Stimulated activated naive CD8-positive, alpha-beta T cell treated with anti-CD3 and anti-CD28 coated beads, Interleukin-15, amount 100 ng/mL, for 72 hours (primary cell): ENCODE results near the gene DNAAF9.

Experiments used
- ATAC-seq: fragments of 150-1000 bp; cut with Tn5 transposase; 2 replicates; pipeline ENCODE4 v1.10.0; 2021; ENCODE audit warnings: mild to moderate bottlenecking, moderate library complexity
- DNase-seq, 2 donors: peaks; one replicate each; pipeline ENCODE4 v3.0.0; 2021 to 2022
- H3K27ac Mint-ChIP-seq, 2 donors: one replicate each; pipeline ENCODE4 v1.8.0; 2022; ENCODE audit warnings: mild to moderate bottlenecking in 2 of 2, mixed read lengths in 2 of 2, moderate library complexity in 2 of 2
- H3K27me3 Mint-ChIP-seq: one replicate; pipeline ENCODE4 v1.8.0; 2022; ENCODE audit warnings: mixed read lengths
- H3K4me1 Mint-ChIP-seq: one replicate; pipeline ENCODE4 v1.8.0; 2022; ENCODE audit warnings: mild to moderate bottlenecking, mixed read lengths
- H3K4me3 Mint-ChIP-seq, 2 donors: one replicate each; pipeline ENCODE4 v1.8.0; 2022; ENCODE audit warnings: mild to moderate bottlenecking in 2 of 2, mixed read lengths in 2 of 2, moderate library complexity in 1 of 2
- H3K9me3 Mint-ChIP-seq, 2 donors: one replicate each; pipeline ENCODE4 v1.8.0; 2022; ENCODE audit warnings: mixed read lengths in 2 of 2

DNAAF9 gene

DNA sequence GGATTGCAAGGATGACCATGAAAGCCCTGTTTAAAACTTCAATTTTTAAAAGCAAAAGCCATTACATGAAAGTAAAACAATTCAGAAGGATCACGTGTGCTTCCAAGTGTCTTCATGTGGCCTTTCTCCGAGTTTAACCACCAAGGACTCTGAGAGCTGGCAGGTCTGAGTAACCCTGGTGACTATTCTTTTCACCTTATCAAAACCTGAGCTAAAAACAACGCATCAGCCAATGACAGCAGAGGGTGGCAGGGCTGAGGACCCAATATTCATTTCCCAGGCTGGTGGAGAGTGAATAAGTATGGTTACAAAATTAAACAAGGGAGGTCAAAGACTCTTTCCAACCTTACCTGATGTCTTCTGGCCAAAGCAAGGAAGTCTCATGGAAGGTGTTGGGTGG lies 46.7 kb downstream of the DNAAF9 start:
- H3K4me1 Mint-ChIP-seq: no peaks in the 10 kb centered on the region
- no peak overlapping the region for H3K4me3 Mint-ChIP-seq
- ATAC-seq (no peak), DNase-seq (no peak)
- H3K27me3 Mint-ChIP-seq: no peaks in the 10 kb centered on the region
- H3K9me3 Mint-ChIP-seq: no peaks in the 10 kb centered on the region
- peak overlapping the region in 1 of 2 donors; percentile 11 for H3K27ac Mint-ChIP-seq

DNA sequence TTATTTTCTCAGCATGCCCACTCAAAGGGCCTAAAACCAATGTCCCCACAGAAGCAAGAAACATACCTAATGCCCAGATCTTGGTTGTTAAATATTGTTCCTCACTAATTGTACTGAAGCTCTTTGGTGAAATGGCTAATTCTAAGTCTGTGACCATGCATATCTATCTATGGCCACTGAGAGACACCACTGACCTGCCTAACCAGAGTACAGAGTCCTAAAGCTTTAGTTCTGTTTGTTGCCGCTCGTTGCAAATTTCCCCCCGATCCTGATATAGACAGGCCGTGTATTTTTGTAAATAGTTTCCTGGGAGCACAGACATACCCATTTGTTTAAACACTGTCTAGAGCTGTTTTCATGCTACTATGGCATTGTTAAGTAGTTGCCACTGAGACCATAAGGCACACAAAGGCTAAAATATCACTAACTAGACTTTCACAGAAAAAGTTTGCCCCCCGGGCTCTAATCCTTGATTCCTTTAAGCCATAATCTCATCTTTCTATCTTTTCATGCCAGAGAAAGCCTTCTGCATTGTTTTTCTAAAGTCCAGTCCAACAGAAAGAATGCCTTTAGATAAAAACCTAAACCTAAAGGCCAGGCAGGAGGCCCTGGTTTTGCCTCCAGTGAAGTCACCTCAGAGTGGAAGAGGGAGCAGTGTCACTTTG lies 48.7 kb downstream of the DNAAF9 start:
- no peak overlapping the region for H3K4me3 Mint-ChIP-seq
- DNase-seq (no peak), ATAC-seq (no peak)
- H3K9me3 Mint-ChIP-seq: no peaks in the 10 kb centered on the region
- H3K27me3 Mint-ChIP-seq: no peaks in the 10 kb centered on the region
- no peak overlapping the region for H3K27ac Mint-ChIP-seq
- no peaks in the 10 kb centered on the region for H3K4me1 Mint-ChIP-seq
